ENCODE results near the gene CMSS1. TPM values are rescaled to one million over a fixed set of nuclear protein-coding genes. Genes with fewer than 3 reads are reported as not detected.

CMSS1 gene
- polyA plus RNA-seq, 1 of the 3 experiments (the other 2 are of a cell fraction) = 9.1 TPM

GRCh38 chr3:100090669-100091005, 273.0 kb downstream of the CMSS1 start:
- DNase-seq = no peak
- H3K27ac ChIP-seq (ENCODE audit: low read depth in 2 of 2, low read length in 1 of 2) = peak overlapping the region in 1 of 2 experiments; percentile 52; a peak in 1 of 4 replicates
- H3K36me3 ChIP-seq (replicated peaks in 1 of 2; ENCODE audit: control insufficient read depth in 1 of 2, insufficient read depth in 2 of 2, low read length in 1 of 2) = no peaks in the 10 kb centered on the region
- H3K9ac ChIP-seq = no peak overlapping the region
- TF ChIP-seq USF1 (IDR thresholded peaks at IDR 0.05; ENCODE audit: borderline replicate concordance, low read depth) (no peak), GATA2 (CRISPR knock-in tag; IDR thresholded peaks at IDR 0.05) (no peak), RXRA (IDR thresholded peaks at IDR 0.05; ENCODE audit: borderline replicate concordance, low read depth) (no peak), SMC3 (IDR thresholded peaks at IDR 0.05; ENCODE audit: low read depth, low read length) (no peak), PBX3 (IDR thresholded peaks at IDR 0.05) (no peak), GABPA (IDR thresholded peaks at IDR 0.05; ENCODE audit: low read depth) (no peak), NRF1 (IDR thresholded peaks at IDR 0.05; ENCODE audit: low read depth, low read length) (no peak), SIN3A (IDR thresholded peaks at IDR 0.05; ENCODE audit: borderline replicate concordance, low read depth, low read length) (no peak), RAD21 (IDR thresholded peaks at IDR 0.05; ENCODE audit: low read length) (no peak), CHD2 (IDR thresholded peaks at IDR 0.05; ENCODE audit: low read length, partially characterized antibody) (no peak), CTCF (IDR thresholded peaks at IDR 0.05) (no peak)
- H3K4me1 ChIP-seq (ENCODE audit: control insufficient read depth in 1 of 2, insufficient read depth in 2 of 2, low read depth in 1 of 2, low read length in 1 of 2) = peaks cover 3 to 20% of the 10 kb centered on the region in 2 experiments
- ChIA-PET CTCF (interaction anchor here (1.0 to 3.0 kb wide), 4 partner anchors 22 to 164 kb away, joined by 3 to 13 read pairs (median 4); no protein-coding TSS in a partner anchor), POLR2A (no interaction called here)
- H3K4me2 ChIP-seq = no peak overlapping the region
- H3K27me3 ChIP-seq (ENCODE audit: insufficient read depth) = no peaks in the 10 kb centered on the region
- H3F3A ChIP-seq (replicated peaks; ENCODE audit: insufficient read depth) = peaks cover 16% of the 10 kb centered on the region
- no peaks in the 10 kb centered on the region for H3K79me2 ChIP-seq (ENCODE audit: insufficient read depth)
- no peak overlapping the region for H2AFZ ChIP-seq (ENCODE audit: low read depth)
- H4K20me1 ChIP-seq (ENCODE audit: insufficient read depth) = no peaks in the 10 kb centered on the region
- no peak overlapping the region for H3K4me3 ChIP-seq (ENCODE audit: low read depth in 2 of 2, low read length in 1 of 2)
- no peaks in the 10 kb centered on the region for H3K9me2 ChIP-seq
- no peaks in the 10 kb centered on the region for H3K9me3 ChIP-seq

GRCh38 chr3:100093831-100094230, 276.2 kb downstream of the CMSS1 start:
- Histone ChIP-seq H3K79me2 (ENCODE audit: insufficient read depth) (no peaks in the 10 kb centered on the region), H3K36me3 (replicated peaks in 1 of 2; ENCODE audit: control insufficient read depth in 1 of 2, insufficient read depth in 2 of 2, low read length in 1 of 2) (no peaks in the 10 kb centered on the region), H3K4me2 (no peak overlapping the region), H3K9me3 (no peaks in the 10 kb centered on the region), H3K9ac (no peak overlapping the region), H3K27me3 (ENCODE audit: insufficient read depth) (no peaks in the 10 kb centered on the region), H4K20me1 (ENCODE audit: insufficient read depth) (no peaks in the 10 kb centered on the region), H3F3A (replicated peaks; ENCODE audit: insufficient read depth) (peaks cover 6% of the 10 kb centered on the region), H3K4me3 (ENCODE audit: low read depth in 2 of 2, low read length in 1 of 2) (no peak overlapping the region), H3K9me2 (no peaks in the 10 kb centered on the region), H3K27ac (ENCODE audit: low read depth in 2 of 2, low read length in 1 of 2) (no peak overlapping the region), H2AFZ (ENCODE audit: low read depth) (no peak overlapping the region), H3K4me1 (ENCODE audit: control insufficient read depth in 1 of 2, insufficient read depth in 2 of 2, low read depth in 1 of 2, low read length in 1 of 2) (peaks cover 3 to 15% of the 10 kb centered on the region in 2 experiments)
- ChIA-PET POLR2A (no interaction called here), CTCF (no interaction called here)
- DNase-seq = no peak
- 97% methylated on average over 1 of the region's 1 CpG for WGBS (ENCODE audit: low lambda C conversion rate)
- TF ChIP-seq FOSL2 (IDR thresholded peaks at IDR 0.05; ENCODE audit: borderline replicate concordance, low read depth) (no peak), PBX3 (IDR thresholded peaks at IDR 0.05) (no peak), MXI1 (IDR thresholded peaks at IDR 0.05; ENCODE audit: low read depth, low read length) (no peak), CTCF (IDR thresholded peaks at IDR 0.05) (no peak), NRF1 (IDR thresholded peaks at IDR 0.05; ENCODE audit: low read depth, low read length) (no peak), MAX (IDR thresholded peaks at IDR 0.05; ENCODE audit: low read depth) (no peak), TEAD4 (IDR thresholded peaks at IDR 0.05; ENCODE audit: borderline replicate concordance, insufficient read depth) (no peak), USF1 (IDR thresholded peaks at IDR 0.05; ENCODE audit: borderline replicate concordance, low read depth) (no peak), JUND (IDR thresholded peaks at IDR 0.05) (no peak), SIN3A (IDR thresholded peaks at IDR 0.05; ENCODE audit: borderline replicate concordance, low read depth, low read length) (no peak), EP300 (IDR thresholded peaks at IDR 0.05; ENCODE audit: borderline replicate concordance in 1 of 2, low read depth in 1 of 2, low read length in 1 of 2) (no peak), NFIC (IDR thresholded peaks at IDR 0.05; ENCODE audit: borderline replicate concordance) (peak; percentile 23; the same call in 1 of the 2 replicates), RCOR1 (IDR thresholded peaks at IDR 0.05; ENCODE audit: low read length) (no peak)

Measured in SK-N-SH (cell line).